HG02870 (cell line): ENCODE data around the gene ABHD17C.
"Not testable (repeated sequence)": the region's sequence is repeated elsewhere in the genome, so short reads cannot be mapped to it uniquely, and the experiment has no call there.

Experiments
- ATAC-seq: cut with Tn5 transposase; IDR thresholded peaks from one replicate; pipeline ENCODE4 v1.9.1; 2021; ENCODE audit warnings: mild to moderate bottlenecking, moderate library complexity; ENCODE audit not compliant: unreplicated experiment

ABHD17C gene

DNA sequence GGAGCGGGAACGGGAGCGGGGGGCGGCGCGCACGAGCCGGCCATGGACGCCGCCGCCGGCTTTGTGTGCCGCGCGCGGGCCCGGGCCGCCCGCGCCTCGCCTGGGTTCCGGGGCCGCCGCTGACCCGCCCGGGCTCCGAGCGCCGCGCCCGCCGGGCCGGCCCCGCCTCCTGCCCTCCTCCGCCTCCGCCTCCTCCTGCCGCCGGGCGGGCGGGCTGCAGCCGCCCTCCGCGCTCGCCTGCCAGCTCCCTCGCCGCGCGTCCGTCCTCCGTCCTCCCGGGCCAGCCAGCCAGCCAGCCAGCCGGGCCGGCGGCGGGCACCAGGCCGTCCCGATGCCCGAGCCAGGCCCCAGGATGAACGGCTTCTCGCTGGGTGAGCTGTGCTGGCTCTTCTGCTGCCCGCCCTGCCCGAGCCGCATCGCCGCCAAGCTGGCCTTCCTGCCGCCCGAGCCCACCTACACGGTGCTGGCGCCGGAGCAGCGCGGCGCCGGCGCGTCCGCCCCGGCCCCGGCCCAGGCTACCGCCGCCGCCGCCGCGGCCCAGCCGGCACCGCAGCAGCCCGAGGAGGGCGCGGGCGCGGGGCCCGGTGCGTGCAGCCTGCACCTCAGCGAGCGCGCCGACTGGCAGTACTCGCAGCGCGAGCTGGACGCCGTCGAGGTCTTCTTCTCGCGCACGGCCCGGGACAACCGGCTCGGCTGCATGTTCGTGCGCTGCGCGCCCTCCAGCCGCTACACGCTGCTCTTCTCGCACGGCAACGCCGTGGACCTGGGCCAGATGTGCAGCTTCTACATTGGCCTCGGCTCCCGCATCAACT, at the start of gene ABHD17C:
Gene ABHD17C (plus strand): TSS at position 212 of the 812 bp plus-strand sequence. CDS start 120 bp downstream, at position 332.
- peak; percentile 52 for ATAC-seq

DNA sequence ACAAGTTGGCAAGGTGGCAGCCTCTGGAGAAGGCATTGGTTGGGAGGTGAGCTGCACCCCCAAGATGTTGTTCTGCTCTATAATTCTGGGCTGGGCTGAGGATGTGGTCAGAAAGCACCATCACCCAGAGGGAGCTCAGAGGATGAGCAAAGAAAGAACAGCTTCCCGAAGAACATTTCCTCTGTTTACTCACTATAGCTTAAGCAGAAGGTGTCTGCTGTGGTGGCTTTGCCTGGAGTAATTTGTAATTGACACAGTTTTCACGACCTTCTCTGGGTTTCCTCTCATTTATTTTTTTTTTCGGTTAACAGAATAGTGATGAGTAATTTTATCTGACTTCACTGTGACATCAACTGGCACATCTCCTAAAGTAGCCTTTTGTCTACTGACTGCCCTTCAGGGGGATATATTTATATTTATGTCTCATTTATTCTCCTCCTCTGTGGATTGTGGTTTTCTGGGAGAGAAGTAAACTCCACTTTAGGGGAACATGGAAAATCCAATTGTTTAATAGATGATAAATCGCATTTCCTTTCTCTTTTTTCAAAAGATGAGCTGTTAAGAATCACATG, 49.5 kb upstream of the ABHD17C start:
- no peak for ATAC-seq

- not testable (repeated sequence) for ATAC-seq
Observed at GRCh38 chr15:80647424-80647823, 47.7 kb upstream of the ABHD17C start.

DNA sequence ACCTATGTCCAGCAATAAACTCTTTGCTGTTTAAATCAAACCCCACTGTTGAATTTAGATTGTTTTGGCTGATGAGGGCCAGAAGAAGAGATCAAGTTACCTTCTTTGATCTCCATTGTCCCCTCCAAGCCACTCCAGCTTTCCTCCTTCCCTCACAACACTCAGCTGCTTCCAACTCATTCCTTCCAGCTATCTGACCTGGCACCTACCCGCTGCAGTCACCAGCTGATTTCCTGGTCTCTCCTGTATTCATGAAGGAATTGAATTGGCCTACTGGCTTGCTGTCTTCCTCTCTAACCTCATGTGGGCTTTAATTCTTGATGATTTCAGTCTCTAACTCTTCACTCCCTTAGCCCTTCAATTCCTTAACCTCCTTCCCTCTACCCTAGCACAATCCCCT, 40.8 kb upstream of the ABHD17C start:
- ATAC-seq = no peak

- no peak for ATAC-seq
Observed at GRCh38 chr15:80659375-80659774, 35.7 kb upstream of the ABHD17C start.

GRCh38 chr15:80660119-80660518, 35.0 kb upstream of the ABHD17C start:
- ATAC-seq = no peak

- ATAC-seq = no peak
Observed at GRCh38 chr15:80662129-80662528, 33.0 kb upstream of the ABHD17C start.

- ATAC-seq = no peak
Observed at GRCh38 chr15:80662757-80663553, 32.2 kb upstream of the ABHD17C start.

GRCh38 chr15:80665151-80665550, 30.0 kb upstream of the ABHD17C start:
- no peak for ATAC-seq

- no peak for ATAC-seq
Observed at GRCh38 chr15:80667936-80668335, 27.2 kb upstream of the ABHD17C start.

DNA sequence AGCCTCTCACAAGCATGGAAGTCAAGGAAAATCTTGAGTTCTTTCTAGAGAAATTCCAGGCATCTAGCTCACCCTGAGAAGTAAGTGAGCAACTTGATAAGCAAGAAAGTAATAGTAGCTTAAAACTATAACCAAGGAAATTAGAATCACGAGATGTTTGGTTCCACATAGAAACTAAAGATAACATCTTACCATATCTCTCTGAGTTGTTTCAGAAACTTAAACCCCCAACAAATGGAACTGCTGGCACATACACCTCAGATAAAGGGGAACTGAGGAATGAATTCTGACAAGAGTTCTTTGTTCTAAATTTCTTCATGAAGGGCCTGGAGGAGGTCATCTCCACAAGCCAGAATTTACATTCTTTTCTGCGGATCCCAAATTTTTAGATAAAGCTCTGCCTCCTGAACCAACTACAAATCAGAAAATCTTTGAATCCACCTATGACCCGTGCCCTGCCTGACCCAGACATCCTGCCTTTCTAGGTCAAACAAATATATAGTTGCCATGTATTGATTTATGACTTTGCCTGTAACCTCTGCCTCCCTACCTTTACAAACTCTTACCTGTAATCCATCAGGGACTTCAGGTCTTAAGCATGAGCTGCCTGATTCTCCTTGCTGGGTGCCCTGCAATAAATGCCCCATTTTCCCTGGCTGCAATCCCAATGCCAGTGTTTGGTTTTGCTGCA, 26.4 kb upstream of the ABHD17C start:
- ATAC-seq = no peak

GRCh38 chr15:80669663-80670273, 25.3 kb upstream of the ABHD17C start:
- ATAC-seq = peak; percentile 84

DNA sequence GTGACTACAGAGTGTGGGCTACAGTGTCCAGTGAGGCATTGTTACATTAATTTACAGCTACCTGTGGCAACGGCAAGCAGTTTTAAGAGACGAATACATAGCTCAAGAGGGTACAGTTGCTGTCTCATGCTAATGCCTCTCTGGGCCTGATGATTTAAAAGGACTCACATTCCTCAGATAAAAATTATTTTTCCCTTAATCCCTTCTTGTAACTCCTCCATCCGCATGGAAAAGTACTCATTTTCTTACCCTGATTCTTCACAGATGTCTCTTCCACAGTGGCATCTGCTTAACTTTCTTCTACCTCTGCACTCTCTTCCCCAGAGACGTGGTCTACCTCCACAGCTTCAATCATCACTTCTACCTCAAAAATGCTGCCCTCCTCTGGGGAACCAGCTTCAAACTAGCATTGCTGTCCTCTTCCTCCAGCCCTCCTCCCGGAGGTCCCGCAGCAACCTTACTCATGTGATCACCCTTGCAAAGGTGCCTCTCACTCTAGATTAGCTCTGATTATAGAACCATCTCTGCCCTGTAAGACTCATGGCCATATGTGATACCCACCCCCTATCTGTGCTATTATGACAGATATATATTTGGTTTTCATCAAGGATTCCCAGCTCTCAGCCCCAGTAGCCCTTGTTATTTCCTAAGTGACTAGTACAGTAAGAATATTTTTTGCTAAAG, 21.4 kb upstream of the ABHD17C start:
- no peak for ATAC-seq

- no peak for ATAC-seq
Observed at GRCh38 chr15:80674245-80674614, 20.9 kb upstream of the ABHD17C start.

DNA sequence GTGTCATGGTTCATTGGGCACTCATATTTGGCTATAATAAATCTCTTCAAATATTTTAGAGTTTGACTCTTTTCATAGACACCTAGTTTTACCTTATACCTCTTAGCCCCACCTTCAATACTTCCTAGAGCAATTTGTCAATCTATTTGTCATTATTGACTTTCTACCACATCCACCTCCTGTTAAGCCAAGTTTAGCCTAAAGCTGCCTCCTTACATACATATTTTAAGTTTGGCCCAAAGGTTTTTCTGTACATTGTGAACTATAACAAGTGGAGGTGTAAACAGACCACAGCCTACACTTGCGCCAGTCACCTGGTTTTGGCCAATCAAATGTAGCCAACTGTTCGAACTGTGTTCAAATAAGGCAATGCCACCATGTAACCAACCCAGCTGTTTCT, 18.1 kb upstream of the ABHD17C start:
- ATAC-seq = no peak

- no peak for ATAC-seq
Observed at GRCh38 chr15:80679167-80679803, 15.8 kb upstream of the ABHD17C start.

DNA sequence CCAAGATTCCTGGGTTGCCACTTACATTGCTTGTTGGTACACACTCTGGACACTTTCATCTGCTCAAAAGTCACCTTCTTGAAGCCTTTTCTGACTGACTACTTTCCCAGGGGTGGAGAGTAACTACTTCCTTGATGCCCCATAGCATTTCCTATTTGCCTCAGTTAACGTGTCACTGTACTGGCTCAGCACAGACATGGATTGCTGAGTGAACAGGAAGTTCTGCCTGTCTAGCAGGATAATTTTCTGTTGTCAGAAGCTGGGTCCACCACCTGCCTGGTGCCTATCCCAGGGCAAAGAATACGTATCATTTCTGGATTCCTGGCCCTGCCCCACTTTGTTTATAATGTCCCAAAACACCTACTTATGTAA, 15.3 kb upstream of the ABHD17C start:
- ATAC-seq = no peak

- no peak for ATAC-seq
Observed at GRCh38 chr15:80682201-80682600, 12.9 kb upstream of the ABHD17C start.

GRCh38 chr15:80684697-80685096, 10.4 kb upstream of the ABHD17C start:
- no peak for ATAC-seq

- no peak for ATAC-seq
Observed at GRCh38 chr15:80685628-80686027, 9.5 kb upstream of the ABHD17C start.
